ENCODE data around the gene NKG7. TPM values are rescaled to one million over a fixed set of nuclear protein-coding genes. Genes with fewer than 3 reads are reported as not detected.

The NKG7 gene
- total and polyA plus RNA-seq, 2 experiments from 2014 or later, result not detected

- H3K4me3 ChIP-seq, result no peak overlapping the region
- H3K79me2 ChIP-seq (replicated peaks; ENCODE audit: insufficient read depth), result no peaks in the 10 kb centered on the region
- no peaks in the 10 kb centered on the region; the same call in 2 of the 3 replicates for H3K9me3 Mint-ChIP-seq
- H3K9me2 ChIP-seq (ENCODE audit: insufficient read depth), result no peaks in the 10 kb centered on the region
- no peaks in the 10 kb centered on the region for H3F3A ChIP-seq (replicated peaks; ENCODE audit: low read depth)
- peaks cover 19% of the 10 kb centered on the region for H3K27me3 Mint-ChIP-seq (ENCODE audit: insufficient read depth, low read depth, poor library complexity)
- no peak overlapping the region for H3K4me3 Mint-ChIP-seq
- H3K36me3 Mint-ChIP-seq (ENCODE audit: low read depth), result peaks cover 5% of the 10 kb centered on the region; the same call in 2 of the 3 replicates
- no peak overlapping the region for H2AFZ ChIP-seq
- peaks cover 2% of the 10 kb centered on the region; the same call in 1 of the 2 replicates for H4K20me1 ChIP-seq (replicated peaks; ENCODE audit: insufficient read depth)
- no peak overlapping the region for H3K27ac ChIP-seq (ENCODE audit: low read depth)
- DNase-seq (ENCODE audit: low spot score), result no peak
- H3K27me3 ChIP-seq (ENCODE audit: insufficient read depth), result peaks cover 17% of the 10 kb centered on the region
- H3K36me3 ChIP-seq (ENCODE audit: insufficient read depth), result no peaks in the 10 kb centered on the region
- H3K27ac Mint-ChIP-seq, result no peak overlapping the region
- ATAC-seq, result no peak
- peaks cover 17% of the 10 kb centered on the region for H3K4me1 Mint-ChIP-seq
- H3K4me2 ChIP-seq, result no peak overlapping the region
- peaks cover 10% of the 10 kb centered on the region; the same call in 1 of the 2 replicates for H3K4me1 ChIP-seq (ENCODE audit: insufficient read depth)
- TF ChIP-seq NANOG (IDR thresholded peaks at IDR 0.05; ENCODE audit: borderline replicate concordance) (no peak), STAT1 (IDR thresholded peaks at IDR 0.05; ENCODE audit: unreplicated experiment) (no peak), ZNF331 (CRISPR knock-in tag; IDR thresholded peaks at IDR 0.05; ENCODE audit: low read depth) (no peak), ZNF462 (CRISPR knock-in tag; IDR thresholded peaks at IDR 0.05) (no peak), ZNF114 (CRISPR knock-in tag; IDR thresholded peaks at IDR 0.05) (no peak), POLR2AphosphoS5 (IDR thresholded peaks at IDR 0.05; ENCODE audit: low read depth) (no peak), CREB1 (CRISPR knock-in tag; IDR thresholded peaks at IDR 0.05; ENCODE audit: low read depth) (no peak), EZH2 (IDR thresholded peaks at IDR 0.05; ENCODE audit: low read depth, unreplicated experiment) (no peak), EZH2phosphoT487 (IDR thresholded peaks at IDR 0.05; ENCODE audit: unreplicated experiment) (no peak)
- TF ChIP-seq, protein P1, sequence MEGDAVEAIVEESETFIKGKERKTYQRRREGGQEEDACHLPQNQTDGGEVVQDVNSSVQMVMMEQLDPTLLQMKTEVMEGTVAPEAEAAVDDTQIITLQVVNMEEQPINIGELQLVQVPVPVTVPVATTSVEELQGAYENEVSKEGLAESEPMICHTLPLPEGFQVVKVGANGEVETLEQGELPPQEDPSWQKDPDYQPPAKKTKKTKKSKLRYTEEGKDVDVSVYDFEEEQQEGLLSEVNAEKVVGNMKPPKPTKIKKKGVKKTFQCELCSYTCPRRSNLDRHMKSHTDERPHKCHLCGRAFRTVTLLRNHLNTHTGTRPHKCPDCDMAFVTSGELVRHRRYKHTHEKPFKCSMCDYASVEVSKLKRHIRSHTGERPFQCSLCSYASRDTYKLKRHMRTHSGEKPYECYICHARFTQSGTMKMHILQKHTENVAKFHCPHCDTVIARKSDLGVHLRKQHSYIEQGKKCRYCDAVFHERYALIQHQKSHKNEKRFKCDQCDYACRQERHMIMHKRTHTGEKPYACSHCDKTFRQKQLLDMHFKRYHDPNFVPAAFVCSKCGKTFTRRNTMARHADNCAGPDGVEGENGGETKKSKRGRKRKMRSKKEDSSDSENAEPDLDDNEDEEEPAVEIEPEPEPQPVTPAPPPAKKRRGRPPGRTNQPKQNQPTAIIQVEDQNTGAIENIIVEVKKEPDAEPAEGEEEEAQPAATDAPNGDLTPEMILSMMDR (conservative IDR thresholded peaks at IDR 0.05; ENCODE audit: low read depth in 2 of 2), result no peak
- TF ChIP-seq, protein P2, sequence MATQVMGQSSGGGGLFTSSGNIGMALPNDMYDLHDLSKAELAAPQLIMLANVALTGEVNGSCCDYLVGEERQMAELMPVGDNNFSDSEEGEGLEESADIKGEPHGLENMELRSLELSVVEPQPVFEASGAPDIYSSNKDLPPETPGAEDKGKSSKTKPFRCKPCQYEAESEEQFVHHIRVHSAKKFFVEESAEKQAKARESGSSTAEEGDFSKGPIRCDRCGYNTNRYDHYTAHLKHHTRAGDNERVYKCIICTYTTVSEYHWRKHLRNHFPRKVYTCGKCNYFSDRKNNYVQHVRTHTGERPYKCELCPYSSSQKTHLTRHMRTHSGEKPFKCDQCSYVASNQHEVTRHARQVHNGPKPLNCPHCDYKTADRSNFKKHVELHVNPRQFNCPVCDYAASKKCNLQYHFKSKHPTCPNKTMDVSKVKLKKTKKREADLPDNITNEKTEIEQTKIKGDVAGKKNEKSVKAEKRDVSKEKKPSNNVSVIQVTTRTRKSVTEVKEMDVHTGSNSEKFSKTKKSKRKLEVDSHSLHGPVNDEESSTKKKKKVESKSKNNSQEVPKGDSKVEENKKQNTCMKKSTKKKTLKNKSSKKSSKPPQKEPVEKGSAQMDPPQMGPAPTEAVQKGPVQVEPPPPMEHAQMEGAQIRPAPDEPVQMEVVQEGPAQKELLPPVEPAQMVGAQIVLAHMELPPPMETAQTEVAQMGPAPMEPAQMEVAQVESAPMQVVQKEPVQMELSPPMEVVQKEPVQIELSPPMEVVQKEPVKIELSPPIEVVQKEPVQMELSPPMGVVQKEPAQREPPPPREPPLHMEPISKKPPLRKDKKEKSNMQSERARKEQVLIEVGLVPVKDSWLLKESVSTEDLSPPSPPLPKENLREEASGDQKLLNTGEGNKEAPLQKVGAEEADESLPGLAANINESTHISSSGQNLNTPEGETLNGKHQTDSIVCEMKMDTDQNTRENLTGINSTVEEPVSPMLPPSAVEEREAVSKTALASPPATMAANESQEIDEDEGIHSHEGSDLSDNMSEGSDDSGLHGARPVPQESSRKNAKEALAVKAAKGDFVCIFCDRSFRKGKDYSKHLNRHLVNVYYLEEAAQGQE (IDR thresholded peaks at IDR 0.05; ENCODE audit: unreplicated experiment), result no peak
- TF ChIP-seq, protein P3, sequence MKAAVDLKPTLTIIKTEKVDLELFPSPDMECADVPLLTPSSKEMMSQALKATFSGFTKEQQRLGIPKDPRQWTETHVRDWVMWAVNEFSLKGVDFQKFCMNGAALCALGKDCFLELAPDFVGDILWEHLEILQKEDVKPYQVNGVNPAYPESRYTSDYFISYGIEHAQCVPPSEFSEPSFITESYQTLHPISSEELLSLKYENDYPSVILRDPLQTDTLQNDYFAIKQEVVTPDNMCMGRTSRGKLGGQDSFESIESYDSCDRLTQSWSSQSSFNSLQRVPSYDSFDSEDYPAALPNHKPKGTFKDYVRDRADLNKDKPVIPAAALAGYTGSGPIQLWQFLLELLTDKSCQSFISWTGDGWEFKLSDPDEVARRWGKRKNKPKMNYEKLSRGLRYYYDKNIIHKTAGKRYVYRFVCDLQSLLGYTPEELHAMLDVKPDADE (IDR thresholded peaks at IDR 0.05), result no peak
Measured at GRCh38 chr19:51324167-51324481, 48.3 kb downstream of the NKG7 start.
